Stimulated activated CD8-positive, alpha-beta memory T cell treated with anti-CD3 and anti-CD28 coated beads, Interleukin-7, amount 100 ng/mL, for 4 hours (primary cell): Measurements from ENCODE around the gene SCLT1.
"Not testable (repeated sequence)": the region's sequence is repeated elsewhere in the genome, so short reads cannot be mapped to it uniquely, and the experiment has no call there.

Source experiments
- DNase-seq, 2 donors: peaks; one replicate each; pipeline ENCODE4 v3.0.0-alpha.2; 2020; ENCODE audit warnings: low read depth in 2 of 2

Gene SCLT1

DNA sequence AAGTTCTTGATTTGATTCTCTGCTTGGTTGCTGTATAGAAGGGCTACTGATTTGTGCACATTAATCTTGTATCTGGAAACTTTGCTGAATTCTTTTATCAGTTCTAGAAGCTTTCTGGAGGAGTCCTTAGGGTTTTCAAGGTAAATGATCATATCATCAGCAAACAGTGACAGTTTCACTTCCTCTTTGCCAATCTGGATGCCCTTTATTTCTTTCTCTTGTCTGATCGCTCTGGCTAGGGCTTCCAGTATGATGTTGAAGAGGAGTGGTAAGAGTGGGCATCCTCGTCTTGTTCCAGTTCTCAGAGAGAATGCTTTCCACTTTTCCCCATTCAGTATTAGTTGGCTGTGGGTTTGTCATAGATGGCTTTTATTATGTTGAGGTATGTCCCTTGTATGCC lies 23.8 kb downstream of the SCLT1 start:
- DNase-seq = not testable (repeated sequence)

GRCh38 chr4:129064717-129065116 lies 28.6 kb downstream of the SCLT1 start:
- DNase-seq = no peak

DNA sequence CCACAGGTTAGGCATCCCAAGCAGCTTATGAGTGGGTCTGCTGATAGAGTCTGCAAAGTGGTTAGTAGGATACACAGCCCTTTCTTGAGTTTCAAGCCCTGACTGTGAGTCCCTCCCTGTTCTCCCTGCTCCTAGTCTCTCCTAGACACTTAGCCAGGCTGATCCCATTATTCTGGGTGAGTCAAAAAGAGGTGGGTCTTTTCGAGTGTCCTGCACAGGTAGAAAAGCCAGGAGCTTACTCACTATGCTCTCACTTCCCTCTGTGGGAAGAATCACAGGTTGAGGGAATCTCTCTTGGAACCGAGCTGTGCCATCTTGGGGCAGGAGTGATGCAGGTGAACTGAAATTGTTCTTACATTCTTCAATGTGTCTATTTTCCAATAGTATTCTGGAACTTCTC lies 29.7 kb downstream of the SCLT1 start:
- no peak for DNase-seq

- DNase-seq = no peak
Measured at GRCh38 chr4:129062580-129062979, 30.8 kb downstream of the SCLT1 start.

DNA sequence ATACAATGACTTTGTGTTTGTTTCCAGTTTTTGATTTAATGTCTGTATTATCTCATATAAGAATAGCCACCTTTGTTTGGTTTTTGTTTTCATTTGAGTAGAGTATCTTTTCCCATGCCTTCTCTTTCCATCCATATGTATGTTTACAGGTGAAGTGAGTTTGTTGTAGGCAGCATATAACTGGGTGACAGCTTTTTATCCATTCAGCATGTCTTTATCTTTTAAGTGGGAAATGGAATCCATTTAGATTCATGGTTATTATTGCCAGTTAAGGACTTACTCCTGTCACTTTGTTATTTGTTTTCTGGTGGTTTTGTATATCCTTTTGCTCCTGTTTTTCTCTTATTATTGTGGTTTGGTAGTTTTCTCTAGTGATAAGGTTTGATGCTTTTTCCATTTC lies 34.3 kb downstream of the SCLT1 start:
- DNase-seq = no peak

GRCh38 chr4:129046055-129046959 lies 47.0 kb downstream of the SCLT1 start:
- DNase-seq = no peak

DNA sequence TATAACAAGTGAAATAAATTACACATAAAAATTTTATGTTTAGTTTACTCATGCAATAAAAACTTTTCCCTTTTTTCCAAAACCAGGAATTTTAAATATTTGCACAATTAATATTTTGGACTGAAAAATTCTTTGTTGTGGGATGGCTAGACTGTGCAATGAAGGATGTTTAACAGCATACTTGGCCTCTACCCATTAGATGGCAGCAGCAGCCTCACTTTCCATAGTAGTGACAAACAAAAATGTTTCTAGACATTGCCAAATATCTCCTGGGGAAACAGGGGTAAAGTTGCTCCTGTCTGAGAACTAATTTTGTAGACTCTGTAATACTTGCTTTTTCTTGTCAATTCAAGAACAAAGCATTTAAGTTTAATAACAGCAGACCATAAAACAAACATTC lies 49.8 kb downstream of the SCLT1 start:
- no peak for DNase-seq

- DNase-seq = no peak
Measured at GRCh38 chr4:129040471-129040870, 52.9 kb downstream of the SCLT1 start.

- no peak for DNase-seq
Measured at GRCh38 chr4:129037093-129037492, 56.2 kb downstream of the SCLT1 start.

GRCh38 chr4:129014566-129015509 lies 78.5 kb downstream of the SCLT1 start:
- DNase-seq = no peak

- DNase-seq = no peak
Measured at GRCh38 chr4:129008096-129008495, 85.2 kb downstream of the SCLT1 start.

GRCh38 chr4:128986908-128987307 lies 106.4 kb downstream of the SCLT1 start:
- no peak for DNase-seq

DNA sequence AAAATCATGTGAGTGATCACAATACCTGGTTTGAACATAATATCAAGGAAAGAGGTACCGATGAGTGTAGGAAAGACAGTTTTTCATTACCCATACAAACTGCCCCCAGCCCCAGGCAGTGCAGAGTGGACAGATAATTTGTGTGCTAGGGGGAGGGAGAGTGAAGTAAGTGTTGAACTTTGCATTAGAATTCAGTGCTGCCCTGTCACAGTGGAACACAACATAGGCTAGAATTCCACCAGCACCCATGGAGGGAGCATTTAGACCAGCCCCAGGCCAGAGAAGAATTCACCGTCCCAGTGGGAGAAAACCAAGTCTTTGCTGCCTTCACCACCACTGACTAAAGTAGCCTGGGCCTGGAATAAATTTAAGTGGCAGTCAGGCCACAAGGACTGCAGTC lies 107.3 kb downstream of the SCLT1 start:
- DNase-seq = no peak

DNA sequence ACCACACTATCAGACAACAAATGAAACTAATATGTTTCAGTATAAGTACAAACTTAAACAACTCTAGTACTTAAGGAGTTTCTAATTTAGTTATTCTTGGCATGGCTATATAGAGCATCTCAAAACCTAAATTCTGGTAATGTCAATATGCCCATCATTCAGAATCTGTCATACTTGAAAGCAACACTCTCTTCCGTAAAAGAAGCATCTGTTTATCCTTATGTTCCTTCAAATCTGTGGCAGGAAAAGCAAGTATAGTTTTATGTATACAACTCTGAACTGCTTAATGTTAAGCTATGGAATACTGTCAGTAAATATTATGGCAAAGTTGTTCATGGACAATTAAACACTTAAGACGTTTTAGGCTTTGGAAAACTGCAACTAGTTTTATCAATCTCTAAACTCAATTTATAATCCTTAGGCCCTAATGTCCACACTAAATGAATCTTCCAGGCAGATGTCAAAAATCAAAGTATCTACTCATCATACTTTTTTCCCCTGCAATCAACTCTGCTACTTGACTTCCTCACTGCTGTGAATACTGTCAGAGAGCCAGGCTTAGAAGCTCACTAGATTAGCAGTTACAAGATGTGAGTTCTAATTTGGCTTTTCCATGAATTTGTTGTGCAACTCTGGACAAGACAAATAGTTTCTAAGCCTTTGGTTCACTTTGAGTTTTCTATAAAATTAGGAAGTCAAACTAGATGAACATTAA lies 109.4 kb downstream of the SCLT1 start:
- no peak for DNase-seq

- no peak for DNase-seq
Measured at GRCh38 chr4:128981377-128981776, 112.0 kb downstream of the SCLT1 start.

DNA sequence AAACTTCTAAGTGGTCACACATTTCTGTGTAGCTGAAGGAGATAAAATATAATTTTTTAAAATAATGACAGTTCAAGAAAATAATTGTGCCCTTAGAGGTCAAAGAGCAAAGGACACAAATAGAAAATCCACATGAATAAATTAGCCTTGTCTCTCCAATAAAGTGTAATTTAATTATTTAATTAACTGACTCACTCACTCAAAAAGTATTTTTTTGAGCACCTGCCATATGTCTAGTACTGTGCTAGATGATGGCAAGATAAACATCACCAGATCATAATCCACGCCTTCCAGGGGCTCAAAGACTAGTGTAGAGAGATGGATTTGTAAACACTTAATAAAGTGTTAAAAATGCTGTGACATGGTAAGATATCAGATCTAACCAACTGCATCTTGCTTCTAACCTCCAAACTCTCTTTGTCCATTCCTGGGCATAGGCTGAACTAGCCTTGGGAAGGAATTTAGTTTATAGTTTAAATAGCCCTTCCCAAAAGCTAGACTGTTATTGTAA lies 112.5 kb downstream of the SCLT1 start:
- no peak for DNase-seq

- DNase-seq = no peak
Measured at GRCh38 chr4:128979934-128980333, 113.4 kb downstream of the SCLT1 start.

DNA sequence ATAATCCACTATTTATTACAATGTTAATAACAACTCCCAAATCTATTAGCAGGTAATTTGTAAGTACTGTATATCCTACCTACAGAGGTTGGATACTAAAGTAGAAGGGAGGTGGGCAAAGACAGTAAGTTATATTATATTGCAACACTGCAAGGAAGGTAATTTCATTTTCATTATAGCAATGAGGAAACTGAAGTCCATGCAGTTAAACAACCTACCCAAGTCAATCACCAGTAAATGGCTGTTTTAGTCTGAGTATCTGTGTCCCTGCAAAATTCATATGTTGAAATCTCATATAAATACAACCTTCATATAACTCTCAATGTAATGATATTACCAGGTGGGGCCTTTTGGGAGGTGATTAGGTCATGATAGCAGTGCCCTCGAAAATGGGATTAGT lies 114.4 kb downstream of the SCLT1 start:
- DNase-seq = no peak

DNA sequence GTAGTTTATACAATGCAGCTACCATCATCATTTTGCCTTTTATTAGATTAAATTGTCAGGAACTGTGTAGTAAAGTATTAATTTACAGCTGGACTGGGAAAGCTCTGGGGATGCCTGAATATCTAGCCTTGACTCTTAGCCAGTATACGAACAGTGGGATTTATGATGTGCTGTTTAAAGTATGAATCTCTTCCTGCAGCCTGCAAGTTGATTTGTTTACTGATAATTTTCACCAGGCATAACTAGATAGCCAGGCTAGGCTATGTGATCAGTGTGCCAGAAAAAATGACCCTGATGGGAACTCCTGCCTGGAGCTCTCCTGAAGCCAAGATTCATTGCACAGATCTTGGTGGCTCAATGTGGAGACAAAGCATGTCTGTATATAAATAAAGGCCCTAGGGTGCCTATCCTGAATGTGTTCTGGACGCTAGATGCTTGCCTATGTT lies 119.2 kb downstream of the SCLT1 start:
- no peak for DNase-seq

GRCh38 chr4:128973384-128973783 lies 120.0 kb downstream of the SCLT1 start:
- DNase-seq = no peak

DNA sequence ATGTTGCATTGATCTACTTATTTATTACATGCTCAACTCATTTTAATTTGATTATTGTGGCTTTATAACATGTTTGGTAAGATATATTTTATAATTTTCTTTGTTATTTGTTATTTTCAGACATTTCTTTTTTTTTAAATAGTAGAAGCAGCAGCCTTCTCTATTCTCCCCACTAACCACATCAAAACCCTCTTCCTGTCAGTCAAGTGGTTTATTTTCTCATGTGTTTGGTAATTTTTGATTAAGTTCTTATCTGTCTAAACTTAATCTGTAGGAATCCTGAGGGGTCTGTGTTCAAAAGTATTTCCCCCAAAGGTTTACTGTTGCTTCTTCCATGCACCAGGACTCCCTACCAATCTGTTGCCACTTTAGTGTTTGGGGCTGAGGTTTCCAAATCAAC lies 131.9 kb downstream of the SCLT1 start:
- DNase-seq = no peak

GRCh38 chr4:128958194-128958593 lies 135.1 kb downstream of the SCLT1 start:
- DNase-seq = no peak
